GM18858 (cell line): ENCODE data around the gene EFNA1.
"Not testable (repeated sequence)": the region's sequence is repeated elsewhere in the genome, so short reads cannot be mapped to it uniquely, and the experiment has no call there.

Source experiments
- ATAC-seq: cut with Tn5 transposase; IDR thresholded peaks from one replicate; pipeline ENCODE4 v1.9.1; 2021; ENCODE audit not compliant: unreplicated experiment

EFNA1 gene

DNA sequence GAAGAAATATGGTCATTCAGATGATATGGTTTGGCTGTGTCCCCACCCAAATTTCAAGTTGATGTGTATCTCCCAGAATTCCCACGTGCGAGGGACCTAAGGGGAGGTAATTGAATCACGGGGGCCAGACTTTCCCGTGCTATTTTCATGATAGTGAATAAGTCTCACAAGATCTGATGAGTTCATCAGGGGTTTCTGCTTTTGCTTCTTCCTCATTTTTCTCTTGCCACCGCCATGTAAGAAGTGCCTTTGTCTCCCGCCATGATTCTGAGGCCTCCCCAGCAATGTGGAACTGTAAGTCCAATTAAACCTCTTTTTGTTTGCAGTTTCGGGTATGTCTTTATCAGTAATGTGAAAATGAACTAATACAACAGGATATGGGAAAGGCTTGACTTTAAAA, 14.1 kb downstream of the EFNA1 start:
- no peak for ATAC-seq

DNA sequence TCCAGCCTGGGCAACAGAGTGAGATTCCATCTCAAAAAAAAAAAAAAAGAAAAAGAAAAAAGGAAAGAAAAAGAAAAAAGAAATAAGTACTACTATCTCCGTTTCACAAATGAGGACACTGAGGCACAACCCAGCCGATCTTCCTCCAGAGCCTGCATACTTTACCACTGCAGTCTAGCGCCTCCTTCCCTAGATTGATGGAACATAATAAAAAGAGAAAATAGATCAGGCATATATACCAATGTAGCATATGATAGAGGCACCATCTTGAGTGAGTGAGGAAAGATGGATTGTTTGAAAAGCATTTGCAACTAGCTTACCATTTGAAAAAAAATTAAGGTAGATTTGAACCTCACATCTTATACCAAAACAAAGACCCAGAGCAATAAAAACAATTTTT, 17.8 kb downstream of the EFNA1 start:
- no peak for ATAC-seq

DNA sequence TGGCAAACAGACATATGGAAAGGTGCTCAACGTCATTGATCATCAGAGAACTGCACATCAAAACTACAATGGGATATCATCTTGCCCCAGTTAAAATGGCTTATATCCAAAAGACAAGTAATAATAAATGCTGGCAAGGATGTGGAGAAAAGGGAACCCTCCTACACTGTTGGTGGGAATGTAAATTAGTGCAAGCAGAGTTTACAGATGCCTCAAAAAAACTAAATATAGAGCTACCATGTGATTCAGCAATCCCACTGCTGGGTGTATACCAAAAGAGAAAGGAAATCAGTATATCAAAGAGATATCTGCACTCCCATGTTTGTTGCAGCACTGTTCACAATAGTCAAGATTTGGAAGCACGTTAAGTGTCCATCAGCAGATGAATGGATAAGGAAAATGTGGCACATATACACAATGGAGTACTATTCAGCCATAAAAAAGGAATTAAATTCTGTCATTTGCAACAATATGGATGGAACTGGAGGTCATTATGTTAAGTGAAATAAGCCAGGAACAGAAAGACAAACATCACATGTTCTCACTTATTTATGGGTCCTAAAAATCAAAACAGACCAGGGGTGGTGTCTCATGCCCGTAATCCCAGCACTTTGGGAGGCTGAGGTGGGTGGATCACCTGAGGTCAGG, 28.4 kb downstream of the EFNA1 start:
- ATAC-seq, result not testable (repeated sequence)

DNA sequence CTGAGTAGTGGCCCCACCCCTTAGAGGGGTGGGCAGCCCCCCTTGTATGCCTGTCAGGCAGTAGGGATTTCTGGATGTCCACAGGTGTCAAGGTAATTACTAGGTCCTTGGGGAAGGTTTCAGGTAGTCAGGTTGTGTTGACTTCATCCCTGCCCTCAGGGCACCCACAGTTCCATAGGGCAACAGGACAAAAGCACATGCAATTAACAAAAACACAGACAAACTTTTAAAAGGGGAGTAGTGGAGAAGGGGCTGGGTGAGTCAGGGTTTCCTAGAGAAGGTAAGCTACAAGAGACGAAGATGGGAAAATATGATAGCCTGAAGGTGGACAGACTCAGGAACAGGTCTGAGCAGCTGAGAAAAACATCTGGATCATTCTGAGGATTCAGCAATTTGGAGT, 31.3 kb downstream of the EFNA1 start:
- ATAC-seq, result no peak

DNA sequence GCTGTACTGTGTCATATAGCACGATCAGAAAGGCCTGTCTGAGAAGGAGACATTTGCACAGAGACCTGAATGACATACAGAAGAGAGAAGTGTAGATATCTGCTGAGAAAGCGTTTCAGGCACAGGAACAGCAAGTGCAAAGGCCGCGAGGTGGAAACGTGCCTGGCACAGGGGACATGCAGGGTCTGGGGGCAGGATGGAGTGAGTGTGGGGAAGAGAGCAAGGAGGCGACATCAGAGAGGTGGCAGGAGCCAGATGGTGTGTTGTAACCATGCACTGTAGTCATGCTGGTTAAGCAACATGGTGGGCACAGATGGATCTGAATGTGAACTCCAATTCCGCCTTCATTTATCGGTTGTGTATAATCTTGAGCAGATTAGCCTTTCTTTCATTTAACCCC, 32.5 kb downstream of the EFNA1 start:
- no peak for ATAC-seq

DNA sequence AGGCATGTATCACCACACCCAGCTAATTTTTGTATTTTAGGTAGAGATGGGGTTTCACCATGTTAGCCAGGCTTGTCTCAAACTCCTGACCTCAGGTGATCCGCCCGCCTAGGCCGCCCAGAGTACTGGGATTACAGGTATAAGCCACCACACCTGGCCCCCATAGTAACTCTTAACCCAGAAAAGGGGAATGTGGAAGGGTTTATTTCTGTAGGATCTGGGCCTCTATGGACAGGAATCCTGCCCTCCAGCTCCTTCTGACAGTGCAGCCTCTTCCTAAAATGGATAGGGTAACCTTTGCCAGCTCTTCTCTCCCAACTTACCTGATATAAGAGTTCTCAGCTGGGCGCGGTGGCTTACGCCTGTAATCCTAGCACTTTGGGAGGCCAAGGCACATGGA, 35.0 kb downstream of the EFNA1 start:
- not testable (repeated sequence) for ATAC-seq

DNA sequence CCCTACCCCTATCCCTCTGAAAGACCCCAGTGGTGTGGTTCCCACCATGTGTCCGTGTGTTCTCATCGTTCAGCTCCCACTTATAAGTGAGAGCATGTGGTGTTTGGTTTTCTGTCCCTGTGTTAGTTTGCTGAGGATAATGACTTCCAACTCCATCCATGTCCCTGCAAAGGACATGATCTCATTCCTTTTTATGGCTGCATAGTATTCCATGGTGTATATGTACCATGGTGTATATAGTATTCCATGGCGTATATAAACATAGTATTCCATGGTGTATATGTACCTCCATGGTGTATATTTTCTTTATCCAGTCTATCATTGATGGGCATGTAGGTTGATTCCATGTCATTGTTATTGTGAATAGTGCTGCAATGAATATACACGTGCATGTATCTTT, 36.1 kb downstream of the EFNA1 start:
- ATAC-seq, result not testable (repeated sequence)

DNA sequence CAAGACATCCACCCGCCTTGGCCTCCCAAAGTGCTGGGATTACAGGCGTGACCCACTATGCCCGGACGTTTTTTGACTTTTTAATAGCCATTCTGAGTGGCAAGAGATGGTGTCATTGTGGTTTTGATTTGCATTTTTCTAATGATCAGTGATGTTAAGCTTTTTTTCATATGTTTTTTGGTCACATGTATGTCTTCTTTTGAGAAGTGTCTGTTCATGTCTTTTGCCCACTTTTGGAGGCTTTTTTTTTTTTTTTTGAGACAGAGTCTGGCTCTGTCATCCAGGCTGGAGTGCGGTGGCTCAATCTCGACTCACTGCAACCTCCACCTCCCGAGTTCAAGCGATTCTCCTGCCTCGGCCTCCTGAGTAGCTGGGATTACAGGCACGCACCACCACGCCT, 36.9 kb downstream of the EFNA1 start:
- not testable (repeated sequence) for ATAC-seq

DNA sequence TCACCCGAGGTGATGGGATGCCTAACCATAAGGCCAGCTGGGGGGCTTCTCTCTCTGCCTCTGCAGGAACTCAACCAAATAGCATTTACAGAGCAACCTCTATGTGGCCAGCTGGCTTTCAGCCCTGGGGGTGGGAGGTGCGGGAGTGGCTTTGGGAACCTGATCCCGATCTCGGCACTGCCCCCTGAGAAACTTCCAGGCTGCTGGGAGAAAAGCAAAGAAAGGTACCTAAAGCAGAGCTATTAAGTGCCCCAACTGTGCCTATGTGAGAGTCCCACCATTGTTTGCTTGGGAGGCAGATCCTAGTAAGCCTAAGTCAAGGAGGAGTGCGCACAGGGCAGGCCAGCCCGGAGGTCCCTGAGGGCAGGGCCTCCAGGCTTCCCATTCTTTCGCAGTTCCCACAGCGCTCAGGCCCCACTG, 38.4 kb downstream of the EFNA1 start:
- no peak for ATAC-seq

DNA sequence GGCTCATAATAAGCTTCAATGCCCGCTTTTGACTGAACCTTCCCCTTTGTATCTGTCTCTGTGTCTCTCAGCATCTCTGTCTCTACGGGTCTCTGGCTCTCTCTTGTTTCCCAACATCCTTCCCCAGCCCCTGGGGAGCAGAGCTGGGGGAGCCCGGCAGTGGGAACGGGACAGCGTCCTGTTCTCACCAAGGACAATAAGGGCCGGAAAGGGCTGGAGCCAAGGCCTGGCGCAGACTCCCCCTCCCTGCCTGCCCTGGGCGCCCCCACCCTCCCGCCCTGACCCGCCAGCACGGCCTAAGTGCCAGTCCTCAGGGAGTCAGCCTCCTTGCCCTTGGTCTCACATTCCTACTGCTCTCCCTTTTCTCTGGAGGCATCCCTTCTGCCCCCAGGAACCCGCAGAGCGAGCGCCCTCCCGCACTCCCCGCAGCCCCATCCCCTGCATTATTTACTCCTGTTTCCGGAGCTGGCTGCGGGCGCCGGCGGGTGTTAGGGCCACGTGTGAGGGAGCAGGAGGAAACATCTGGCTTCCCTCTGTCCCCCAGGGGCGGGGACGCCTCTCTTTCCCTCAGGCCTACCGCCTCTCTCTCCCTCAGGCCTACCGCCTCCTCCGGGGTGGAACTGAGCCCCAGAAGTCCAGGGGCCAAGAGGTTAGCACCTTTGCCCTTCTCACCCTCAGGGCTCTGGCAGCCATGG, 38.9 kb downstream of the EFNA1 start:
- ATAC-seq, result no peak

DNA sequence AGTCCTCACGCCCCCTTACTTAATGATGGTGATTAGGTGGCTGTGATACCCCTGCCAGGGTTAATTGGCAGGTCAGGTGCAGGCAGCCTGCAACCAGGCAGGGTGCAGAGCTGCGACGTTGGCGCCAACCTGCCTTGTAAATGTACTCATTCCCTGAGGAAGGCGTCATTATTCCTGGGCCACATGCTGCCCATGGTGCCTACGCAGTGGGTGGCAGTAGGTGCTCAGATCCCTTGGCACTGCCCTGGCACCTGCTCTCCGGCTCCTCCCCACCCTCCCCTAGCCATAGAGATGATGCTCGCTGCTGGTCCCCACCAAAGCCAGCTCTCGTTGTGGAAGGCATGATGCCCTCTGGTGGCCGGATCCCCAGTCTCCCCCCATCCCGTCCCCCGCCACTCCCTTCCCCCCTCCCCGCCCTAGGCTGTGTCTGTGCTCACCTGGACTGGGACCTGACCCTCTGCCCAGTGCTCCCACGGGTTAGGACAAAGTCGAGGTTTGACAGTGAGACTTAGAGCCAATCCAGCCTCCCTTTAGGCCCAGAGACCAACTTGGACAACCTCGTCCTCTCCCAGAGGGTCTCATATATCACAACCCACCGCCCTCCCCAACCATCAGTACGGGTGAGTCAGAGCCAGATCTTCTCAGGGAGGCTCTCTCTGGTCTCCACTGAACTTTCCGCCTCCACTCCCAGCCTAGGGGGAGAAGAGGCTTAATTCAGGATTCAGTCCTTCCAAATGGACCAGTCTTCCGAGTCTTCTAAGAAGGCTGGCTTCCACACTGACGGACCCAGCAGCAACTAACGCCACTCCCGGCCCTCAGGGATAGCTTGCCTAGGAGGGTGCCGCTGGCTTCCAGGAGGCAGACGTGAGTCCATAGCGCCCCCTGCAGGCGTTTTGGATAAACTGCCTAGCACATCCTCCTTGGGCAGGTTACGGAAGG, 39.8 kb downstream of the EFNA1 start:
- ATAC-seq, result no peak

DNA sequence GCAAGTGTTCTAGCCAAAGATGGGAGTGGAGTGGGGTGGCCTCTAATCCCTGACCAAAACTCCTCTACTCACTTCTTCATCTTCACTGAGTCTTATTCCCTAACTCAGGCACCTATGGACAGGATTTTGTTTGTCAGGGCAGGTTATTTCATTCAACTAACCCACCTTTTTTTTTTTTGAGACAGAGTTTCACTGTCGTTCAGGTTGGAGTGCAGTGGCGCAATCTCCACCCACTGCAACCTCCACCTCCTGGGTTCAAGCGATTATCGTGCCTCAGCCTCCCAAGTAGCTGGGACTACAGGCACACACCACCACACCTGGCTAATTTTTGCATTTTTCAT, 40.4 kb downstream of the EFNA1 start:
- not testable (repeated sequence) for ATAC-seq

DNA sequence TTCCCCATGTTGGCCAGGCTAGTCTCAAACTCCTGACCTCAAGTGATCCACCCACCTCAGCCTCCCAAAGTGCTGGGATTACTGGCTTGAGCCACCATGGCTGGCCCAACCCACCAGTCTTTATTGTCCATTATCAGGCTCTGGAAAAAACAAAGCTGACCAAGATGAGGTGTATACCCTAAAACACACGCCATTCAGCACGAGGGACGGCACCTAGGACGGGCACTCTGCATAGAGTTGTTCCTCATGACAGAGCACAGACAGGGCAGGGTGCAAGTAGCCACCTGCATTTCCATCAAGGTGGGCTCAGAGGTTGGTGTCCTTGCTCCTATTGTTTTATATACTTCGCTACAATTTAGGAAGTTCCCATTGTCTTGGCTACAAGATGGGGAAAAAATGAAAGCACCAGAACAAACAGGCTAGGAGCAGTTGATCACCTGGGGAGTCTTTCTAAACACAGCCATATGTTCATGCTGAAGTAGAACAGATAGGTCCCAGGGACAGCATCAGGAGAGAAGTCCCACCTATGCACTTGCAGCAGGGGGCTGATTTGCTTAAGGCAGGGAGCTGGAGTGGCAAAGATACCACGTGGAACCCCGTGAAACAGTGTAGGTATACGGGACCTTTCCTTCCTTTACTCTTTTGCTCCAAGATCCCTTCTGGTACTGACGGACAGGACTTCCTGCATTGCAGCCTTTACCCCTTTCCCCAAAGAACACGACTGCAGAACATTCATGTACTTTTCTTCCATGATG, 41.0 kb downstream of the EFNA1 start:
- no peak for ATAC-seq

DNA sequence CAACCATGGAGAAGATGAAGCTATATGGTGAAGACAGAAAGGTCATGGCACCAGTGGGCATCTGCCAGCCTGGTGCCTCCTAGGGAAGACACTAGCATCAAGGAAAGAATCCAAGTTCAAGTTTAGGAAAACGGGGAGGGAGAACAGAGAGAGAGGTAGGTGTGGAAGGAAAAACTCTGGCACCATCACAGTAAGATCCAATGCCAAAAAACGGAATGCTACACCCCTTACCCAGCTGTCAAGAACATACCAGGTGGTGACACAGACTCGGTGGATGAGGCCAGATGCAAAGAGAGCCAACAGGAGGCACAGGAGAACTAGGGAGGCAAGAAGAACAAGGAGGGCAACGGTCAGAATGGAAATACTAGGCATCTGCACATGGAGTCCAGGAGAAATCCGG, 41.9 kb downstream of the EFNA1 start:
- ATAC-seq, result no peak

DNA sequence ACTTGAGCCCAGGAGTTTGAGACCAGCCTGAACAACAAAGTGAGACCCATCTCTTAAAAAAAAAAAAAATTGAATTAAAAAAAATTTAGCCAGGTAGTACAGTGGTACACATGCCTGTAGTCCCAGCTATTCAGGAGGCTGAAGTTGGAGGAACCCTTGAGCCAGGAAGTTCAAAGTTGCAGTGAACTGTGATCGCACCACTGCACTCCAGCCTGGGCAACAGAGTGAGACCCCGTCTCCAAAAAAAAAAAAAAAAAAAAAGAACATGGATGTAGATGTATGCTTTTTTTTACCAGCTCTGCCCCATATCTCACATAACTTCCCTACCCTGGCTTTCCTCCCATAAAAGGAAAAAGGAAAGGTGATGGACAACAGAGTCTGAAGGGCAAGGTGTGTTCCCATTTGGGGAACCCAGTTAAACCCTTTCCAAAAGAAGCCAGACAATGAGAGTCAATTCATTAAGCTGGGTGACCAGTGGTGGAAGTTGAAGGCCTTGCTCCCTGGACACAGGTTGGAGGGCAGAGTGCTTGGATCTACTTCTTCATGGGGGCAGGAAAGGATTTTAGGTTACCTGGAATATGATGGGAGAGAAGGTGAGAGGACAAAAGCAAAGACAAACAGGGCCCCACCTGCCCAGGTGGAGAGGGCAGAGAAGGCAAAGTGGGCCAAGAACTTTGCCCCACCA, 42.6 kb downstream of the EFNA1 start:
- no peak for ATAC-seq

DNA sequence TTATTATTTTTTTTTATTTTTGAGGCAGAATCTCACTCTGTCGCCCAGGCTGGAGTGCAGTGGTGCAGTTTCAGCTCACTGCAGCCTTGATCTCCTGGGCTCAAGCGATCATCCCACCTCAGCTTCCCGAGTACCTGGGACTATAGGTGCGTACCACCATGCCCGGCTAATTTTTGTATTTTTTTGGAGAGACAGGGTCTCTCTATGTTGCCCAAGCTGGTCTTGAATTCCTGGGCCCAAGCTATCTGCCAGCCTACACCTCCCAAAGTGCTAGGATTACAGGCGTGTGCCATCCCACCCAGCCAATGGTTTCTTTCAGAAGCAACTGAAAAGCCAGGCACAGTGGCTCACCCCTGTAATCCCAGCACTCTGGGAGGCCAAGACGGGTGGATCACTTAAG, 43.1 kb downstream of the EFNA1 start:
- ATAC-seq, result no peak

DNA sequence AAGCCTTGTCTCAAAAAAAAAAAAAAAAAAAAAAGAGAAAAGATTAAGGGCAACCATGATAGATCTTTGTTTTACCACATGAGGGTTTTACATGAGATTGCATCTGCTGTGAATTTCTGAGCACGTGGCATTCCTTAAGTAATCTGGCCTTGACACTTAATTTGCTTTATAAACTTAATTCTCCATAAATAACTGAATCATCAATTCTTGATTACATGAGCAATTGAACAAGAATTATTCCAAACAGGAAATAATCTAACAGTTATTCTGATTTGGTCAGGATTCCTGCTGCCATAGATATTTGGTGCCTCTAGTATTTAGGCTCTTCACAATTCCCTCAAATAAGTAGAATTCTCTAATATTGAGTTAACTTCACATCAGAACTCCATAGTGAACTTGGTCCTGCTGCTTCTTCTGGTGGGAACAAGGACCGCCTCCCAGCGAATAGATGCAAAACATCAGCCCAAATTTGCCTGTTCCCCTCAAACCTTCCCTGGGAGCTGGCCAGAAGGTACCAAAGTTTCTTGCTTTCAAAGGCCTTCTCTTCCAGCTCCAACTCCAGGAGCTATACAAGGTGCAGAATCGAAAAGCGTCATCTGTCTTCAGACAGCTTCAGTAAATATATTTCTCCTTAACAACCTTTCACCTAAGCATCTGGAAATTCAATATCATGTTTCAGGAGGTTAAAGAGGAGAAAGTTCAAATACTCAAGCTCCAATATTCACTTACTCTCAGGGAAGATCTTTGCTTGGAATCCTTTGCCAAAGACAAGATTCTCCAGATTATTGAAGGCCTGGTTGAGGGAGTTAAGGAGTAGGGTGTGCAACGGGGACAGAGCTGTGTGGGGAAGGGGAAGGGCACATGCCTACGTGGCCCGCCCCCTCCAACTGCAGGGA, 44.4 kb downstream of the EFNA1 start:
- ATAC-seq, result no peak

DNA sequence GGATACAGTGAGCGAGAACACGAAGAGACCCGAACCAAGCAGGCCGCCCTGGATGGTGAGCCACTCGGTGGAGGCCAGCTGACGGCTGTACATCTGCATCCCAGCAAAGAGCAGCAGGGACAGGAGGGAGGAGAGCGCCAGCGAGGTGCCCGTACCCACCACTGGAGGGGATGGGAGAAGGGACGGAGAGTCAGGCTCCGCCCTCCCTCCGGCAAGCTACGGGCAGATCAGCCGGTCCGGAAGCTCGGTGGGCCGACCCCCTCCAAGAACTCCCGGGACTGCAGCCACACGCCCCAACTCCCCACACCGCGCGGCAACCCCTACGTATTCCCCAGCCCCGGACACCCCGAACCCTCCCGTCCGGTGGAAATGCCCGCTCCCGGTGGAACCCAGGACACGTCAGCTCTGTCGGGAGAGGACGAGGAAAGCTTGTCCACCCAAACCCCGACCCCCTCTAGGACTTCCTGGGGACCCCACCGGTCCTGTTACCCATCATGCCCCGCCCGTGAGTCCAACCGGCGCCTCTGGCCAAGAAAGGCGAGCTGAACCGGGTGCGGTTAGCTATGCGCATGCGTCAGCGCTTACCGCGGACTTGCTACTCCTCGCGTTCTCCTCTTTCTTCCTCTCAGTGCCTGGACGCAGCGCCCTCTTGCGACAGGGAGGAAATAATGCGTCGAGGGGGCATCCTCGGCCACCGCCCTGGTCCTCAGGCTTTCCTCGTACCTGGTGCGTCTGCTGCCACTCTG, 45.2 kb downstream of the EFNA1 start, which contains the start of gene KRTCAP2:
KRTCAP2 (minus strand) TSS at position 573 of the 746 bp plus-strand sequence; CDS start at position 493, 80 bp downstream.
- peak; percentile 55 for ATAC-seq
